GM23338 (cell line): Measurements from ENCODE around the gene NSMCE1.

ENCODE experiments used
- CREB1 ChIP-seq: fragments of 250-450 bp; sonication (Bioruptor Pico); IDR thresholded peaks from 2 replicates; pipeline ENCODE4 v1.5.0; 2020; ENCODE audit warnings: low read depth, mild to moderate bottlenecking, moderate library complexity
- EZH2 ChIP-seq: fragments of 200-600 bp; sonication (generic); IDR thresholded peaks from one replicate; pipeline ENCODE4 v1.8.0; 2017; ENCODE audit warnings: antibody characterized with exemption, mild to moderate bottlenecking, low read depth; ENCODE audit not compliant: unreplicated experiment
- EZH2phosphoT487 ChIP-seq: fragments of 200-600 bp; sonication (generic); IDR thresholded peaks from one replicate; pipeline ENCODE4 v1.8.1; 2018; ENCODE audit warnings: antibody characterized with exemption; ENCODE audit not compliant: unreplicated experiment
- JUNB ChIP-seq: IDR thresholded peaks from one replicate; pipeline ENCODE4 v1.6.1; 2016; ENCODE audit warnings: antibody characterized with exemption; ENCODE audit not compliant: unreplicated experiment
- NANOG ChIP-seq: IDR thresholded peaks from 2 replicates; pipeline ENCODE4 v1.6.1; 2016; ENCODE audit warnings: antibody characterized with exemption, borderline replicate concordance
- POLR2AphosphoS5 ChIP-seq: IDR thresholded peaks from 2 replicates; pipeline ENCODE4 v1.6.1; 2016; ENCODE audit warnings: antibody characterized with exemption, low read depth
- ZNF114 ChIP-seq: fragments of 250-450 bp; sonication (Bioruptor Pico); IDR thresholded peaks from 2 replicates; pipeline ENCODE4 v1.5.0; 2020; ENCODE audit warnings: mild to moderate bottlenecking, moderate library complexity
- ZNF331 ChIP-seq: fragments of 250-450 bp; sonication (Bioruptor Pico); IDR thresholded peaks from 2 replicates; pipeline ENCODE4 v1.5.0; 2020; ENCODE audit warnings: low read depth, mild to moderate bottlenecking, moderate library complexity
- TF ChIP-seq, protein P1 (sequence below), 2 experiments: fragments of 200-600 bp in 1 of 2; sonication (generic) in 1 of 2; conservative IDR thresholded peaks; 2 replicates each; pipeline versions ENCODE4 v1.5.1 to v1.6.1; 2016 to 2017; ENCODE audit warnings: antibody characterized with exemption in 2 of 2, low read depth in 2 of 2, mild to moderate bottlenecking in 2 of 2, moderate library complexity in 1 of 2
- TF ChIP-seq, protein P2 (sequence below): IDR thresholded peaks from 2 replicates; pipeline ENCODE4 v1.6.1; 2016; ENCODE audit warnings: antibody characterized with exemption
- TF ChIP-seq, protein P3 (sequence below): IDR thresholded peaks from one replicate; pipeline ENCODE4 v1.6.1; 2018; ENCODE audit warnings: antibody characterized with exemption; ENCODE audit not compliant: unreplicated experiment
- TF ChIP-seq, protein P4 (sequence below): fragments of 250-450 bp; sonication (Bioruptor Pico); IDR thresholded peaks from 2 replicates; pipeline ENCODE4 v1.5.0; 2020; ENCODE audit warnings: mild to moderate bottlenecking, moderate library complexity

DNA sequence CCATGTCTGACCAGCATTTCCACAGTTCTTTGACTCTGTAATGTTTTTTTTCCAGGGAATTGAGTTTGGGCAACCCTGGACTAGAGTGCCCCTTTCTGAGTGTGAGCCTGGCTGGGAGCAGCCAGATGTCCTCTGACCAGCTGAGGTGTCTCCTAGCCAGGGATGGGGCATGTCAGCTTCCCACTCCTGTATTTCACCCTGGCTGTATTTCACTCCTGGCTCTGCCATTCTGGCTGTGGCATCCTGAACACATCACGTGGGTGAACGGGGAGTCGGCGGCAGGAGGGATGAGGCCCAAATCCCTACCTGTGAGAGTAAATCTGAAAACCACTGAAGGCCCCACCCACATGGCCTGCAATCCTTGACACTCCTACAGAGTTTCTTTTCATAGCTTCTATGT, 34.0 kb downstream of the NSMCE1 start:
- TF ChIP-seq, protein P1, sequence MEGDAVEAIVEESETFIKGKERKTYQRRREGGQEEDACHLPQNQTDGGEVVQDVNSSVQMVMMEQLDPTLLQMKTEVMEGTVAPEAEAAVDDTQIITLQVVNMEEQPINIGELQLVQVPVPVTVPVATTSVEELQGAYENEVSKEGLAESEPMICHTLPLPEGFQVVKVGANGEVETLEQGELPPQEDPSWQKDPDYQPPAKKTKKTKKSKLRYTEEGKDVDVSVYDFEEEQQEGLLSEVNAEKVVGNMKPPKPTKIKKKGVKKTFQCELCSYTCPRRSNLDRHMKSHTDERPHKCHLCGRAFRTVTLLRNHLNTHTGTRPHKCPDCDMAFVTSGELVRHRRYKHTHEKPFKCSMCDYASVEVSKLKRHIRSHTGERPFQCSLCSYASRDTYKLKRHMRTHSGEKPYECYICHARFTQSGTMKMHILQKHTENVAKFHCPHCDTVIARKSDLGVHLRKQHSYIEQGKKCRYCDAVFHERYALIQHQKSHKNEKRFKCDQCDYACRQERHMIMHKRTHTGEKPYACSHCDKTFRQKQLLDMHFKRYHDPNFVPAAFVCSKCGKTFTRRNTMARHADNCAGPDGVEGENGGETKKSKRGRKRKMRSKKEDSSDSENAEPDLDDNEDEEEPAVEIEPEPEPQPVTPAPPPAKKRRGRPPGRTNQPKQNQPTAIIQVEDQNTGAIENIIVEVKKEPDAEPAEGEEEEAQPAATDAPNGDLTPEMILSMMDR (conservative IDR thresholded peaks at IDR 0.05; ENCODE audit: low read depth in 2 of 2), result no peak
- TF ChIP-seq EZH2, result no peak
- TF ChIP-seq, protein P2, sequence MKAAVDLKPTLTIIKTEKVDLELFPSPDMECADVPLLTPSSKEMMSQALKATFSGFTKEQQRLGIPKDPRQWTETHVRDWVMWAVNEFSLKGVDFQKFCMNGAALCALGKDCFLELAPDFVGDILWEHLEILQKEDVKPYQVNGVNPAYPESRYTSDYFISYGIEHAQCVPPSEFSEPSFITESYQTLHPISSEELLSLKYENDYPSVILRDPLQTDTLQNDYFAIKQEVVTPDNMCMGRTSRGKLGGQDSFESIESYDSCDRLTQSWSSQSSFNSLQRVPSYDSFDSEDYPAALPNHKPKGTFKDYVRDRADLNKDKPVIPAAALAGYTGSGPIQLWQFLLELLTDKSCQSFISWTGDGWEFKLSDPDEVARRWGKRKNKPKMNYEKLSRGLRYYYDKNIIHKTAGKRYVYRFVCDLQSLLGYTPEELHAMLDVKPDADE, result no peak
- TF ChIP-seq POLR2AphosphoS5, result no peak
- TF ChIP-seq EZH2phosphoT487, result no peak
- no peak for TF ChIP-seq CREB1 (CRISPR knock-in tag)
- TF ChIP-seq, protein P3, sequence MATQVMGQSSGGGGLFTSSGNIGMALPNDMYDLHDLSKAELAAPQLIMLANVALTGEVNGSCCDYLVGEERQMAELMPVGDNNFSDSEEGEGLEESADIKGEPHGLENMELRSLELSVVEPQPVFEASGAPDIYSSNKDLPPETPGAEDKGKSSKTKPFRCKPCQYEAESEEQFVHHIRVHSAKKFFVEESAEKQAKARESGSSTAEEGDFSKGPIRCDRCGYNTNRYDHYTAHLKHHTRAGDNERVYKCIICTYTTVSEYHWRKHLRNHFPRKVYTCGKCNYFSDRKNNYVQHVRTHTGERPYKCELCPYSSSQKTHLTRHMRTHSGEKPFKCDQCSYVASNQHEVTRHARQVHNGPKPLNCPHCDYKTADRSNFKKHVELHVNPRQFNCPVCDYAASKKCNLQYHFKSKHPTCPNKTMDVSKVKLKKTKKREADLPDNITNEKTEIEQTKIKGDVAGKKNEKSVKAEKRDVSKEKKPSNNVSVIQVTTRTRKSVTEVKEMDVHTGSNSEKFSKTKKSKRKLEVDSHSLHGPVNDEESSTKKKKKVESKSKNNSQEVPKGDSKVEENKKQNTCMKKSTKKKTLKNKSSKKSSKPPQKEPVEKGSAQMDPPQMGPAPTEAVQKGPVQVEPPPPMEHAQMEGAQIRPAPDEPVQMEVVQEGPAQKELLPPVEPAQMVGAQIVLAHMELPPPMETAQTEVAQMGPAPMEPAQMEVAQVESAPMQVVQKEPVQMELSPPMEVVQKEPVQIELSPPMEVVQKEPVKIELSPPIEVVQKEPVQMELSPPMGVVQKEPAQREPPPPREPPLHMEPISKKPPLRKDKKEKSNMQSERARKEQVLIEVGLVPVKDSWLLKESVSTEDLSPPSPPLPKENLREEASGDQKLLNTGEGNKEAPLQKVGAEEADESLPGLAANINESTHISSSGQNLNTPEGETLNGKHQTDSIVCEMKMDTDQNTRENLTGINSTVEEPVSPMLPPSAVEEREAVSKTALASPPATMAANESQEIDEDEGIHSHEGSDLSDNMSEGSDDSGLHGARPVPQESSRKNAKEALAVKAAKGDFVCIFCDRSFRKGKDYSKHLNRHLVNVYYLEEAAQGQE, result no peak
- TF ChIP-seq ZNF331 (CRISPR knock-in tag), result no peak
- no peak for TF ChIP-seq JUNB
- TF ChIP-seq, protein P4, sequence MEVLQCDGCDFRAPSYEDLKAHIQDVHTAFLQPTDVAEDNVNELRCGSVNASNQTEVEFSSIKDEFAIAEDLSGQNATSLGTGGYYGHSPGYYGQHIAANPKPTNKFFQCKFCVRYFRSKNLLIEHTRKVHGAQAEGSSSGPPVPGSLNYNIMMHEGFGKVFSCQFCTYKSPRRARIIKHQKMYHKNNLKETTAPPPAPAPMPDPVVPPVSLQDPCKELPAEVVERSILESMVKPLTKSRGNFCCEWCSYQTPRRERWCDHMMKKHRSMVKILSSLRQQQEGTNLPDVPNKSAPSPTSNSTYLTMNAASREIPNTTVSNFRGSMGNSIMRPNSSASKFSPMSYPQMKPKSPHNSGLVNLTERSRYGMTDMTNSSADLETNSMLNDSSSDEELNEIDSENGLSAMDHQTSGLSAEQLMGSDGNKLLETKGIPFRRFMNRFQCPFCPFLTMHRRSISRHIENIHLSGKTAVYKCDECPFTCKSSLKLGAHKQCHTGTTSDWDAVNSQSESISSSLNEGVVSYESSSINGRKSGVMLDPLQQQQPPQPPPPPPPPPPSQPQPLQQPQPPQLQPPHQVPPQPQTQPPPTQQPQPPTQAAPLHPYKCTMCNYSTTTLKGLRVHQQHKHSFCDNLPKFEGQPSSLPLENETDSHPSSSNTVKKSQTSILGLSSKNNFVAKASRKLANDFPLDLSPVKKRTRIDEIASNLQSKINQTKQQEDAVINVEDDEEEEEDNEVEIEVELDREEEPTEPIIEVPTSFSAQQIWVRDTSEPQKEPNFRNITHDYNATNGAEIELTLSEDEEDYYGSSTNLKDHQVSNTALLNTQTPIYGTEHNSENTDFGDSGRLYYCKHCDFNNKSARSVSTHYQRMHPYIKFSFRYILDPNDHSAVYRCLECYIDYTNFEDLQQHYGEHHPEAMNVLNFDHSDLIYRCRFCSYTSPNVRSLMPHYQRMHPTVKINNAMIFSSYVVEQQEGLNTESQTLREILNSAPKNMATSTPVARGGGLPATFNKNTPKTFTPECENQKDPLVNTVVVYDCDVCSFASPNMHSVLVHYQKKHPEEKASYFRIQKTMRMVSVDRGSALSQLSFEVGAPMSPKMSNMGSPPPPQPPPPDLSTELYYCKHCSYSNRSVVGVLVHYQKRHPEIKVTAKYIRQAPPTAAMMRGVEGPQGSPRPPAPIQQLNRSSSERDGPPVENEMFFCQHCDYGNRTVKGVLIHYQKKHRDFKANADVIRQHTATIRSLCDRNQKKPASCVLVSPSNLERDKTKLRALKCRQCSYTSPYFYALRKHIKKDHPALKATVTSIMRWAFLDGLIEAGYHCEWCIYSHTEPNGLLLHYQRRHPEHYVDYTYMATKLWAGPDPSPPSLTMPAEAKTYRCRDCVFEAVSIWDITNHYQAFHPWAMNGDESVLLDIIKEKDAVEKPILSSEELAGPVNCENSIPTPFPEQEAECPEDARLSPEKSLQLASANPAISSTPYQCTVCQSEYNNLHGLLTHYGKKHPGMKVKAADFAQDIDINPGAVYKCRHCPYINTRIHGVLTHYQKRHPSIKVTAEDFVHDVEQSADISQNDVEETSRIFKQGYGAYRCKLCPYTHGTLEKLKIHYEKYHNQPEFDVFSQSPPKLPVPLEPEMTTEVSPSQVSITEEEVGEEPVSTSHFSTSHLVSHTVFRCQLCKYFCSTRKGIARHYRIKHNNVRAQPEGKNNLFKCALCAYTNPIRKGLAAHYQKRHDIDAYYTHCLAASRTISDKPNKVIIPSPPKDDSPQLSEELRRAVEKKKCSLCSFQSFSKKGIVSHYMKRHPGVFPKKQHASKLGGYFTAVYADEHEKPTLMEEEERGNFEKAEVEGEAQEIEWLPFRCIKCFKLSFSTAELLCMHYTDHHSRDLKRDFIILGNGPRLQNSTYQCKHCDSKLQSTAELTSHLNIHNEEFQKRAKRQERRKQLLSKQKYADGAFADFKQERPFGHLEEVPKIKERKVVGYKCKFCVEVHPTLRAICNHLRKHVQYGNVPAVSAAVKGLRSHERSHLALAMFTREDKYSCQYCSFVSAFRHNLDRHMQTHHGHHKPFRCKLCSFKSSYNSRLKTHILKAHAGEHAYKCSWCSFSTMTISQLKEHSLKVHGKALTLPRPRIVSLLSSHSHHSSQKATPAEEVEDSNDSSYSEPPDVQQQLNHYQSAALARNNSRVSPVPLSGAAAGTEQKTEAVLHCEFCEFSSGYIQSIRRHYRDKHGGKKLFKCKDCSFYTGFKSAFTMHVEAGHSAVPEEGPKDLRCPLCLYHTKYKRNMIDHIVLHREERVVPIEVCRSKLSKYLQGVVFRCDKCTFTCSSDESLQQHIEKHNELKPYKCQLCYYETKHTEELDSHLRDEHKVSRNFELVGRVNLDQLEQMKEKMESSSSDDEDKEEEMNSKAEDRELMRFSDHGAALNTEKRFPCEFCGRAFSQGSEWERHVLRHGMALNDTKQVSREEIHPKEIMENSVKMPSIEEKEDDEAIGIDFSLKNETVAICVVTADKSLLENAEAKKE (CRISPR knock-in tag), result no peak
- no peak for TF ChIP-seq NANOG
- no peak for TF ChIP-seq ZNF114 (CRISPR knock-in tag)
